Mesenchymal stem cell (in vitro differentiated cells and primary cell): ENCODE measurements around the gene PHACTR2.
"Not testable (repeated sequence)": the region's sequence is repeated elsewhere in the genome, so short reads cannot be mapped to it uniquely, and the experiment has no call there.

Experiments
- DNase-seq: peaks from one replicate; pipeline ENCODE4 v3.0.0-alpha.2; 2013
- H2AFZ ChIP-seq: one replicate; pipeline ENCODE4 v1.6.1; 2013; ENCODE audit warnings: low read depth, mild to moderate bottlenecking, control low read depth, inconsistent platforms, low read length, moderate library complexity
- H2AK5ac ChIP-seq: 2 replicates; pipeline ENCODE4 v1.6.1; 2013; ENCODE audit warnings: low read length, moderate library complexity, mild to moderate bottlenecking, inconsistent platforms; ENCODE audit not compliant: severe bottlenecking
- H2BK120ac ChIP-seq: one replicate; pipeline ENCODE4 v1.6.1; 2013; ENCODE audit warnings: low read depth, mild to moderate bottlenecking, inconsistent platforms, low read length, moderate library complexity
- H2BK12ac ChIP-seq, 2 experiments: one replicate each; pipeline ENCODE4 v1.6.1; 2013; ENCODE audit warnings: inconsistent platforms in 2 of 2, low read length in 2 of 2, mild to moderate bottlenecking in 2 of 2, moderate library complexity in 2 of 2, control low read depth in 1 of 2
- H2BK15ac ChIP-seq: one replicate; pipeline ENCODE4 v1.6.1; 2013; ENCODE audit warnings: mild to moderate bottlenecking, low read depth, inconsistent platforms; ENCODE audit not compliant: poor library complexity, severe bottlenecking
- H2BK5ac ChIP-seq: 2 replicates; pipeline ENCODE4 v1.6.1; 2013; ENCODE audit warnings: low read depth, mild to moderate bottlenecking, low read length, control low read depth, inconsistent platforms; ENCODE audit not compliant: poor library complexity, severe bottlenecking
- H3K14ac ChIP-seq, 2 experiments: one replicate each; pipeline ENCODE4 v1.6.1; 2013; ENCODE audit warnings: inconsistent platforms in 2 of 2, low read length in 2 of 2, control low read depth in 1 of 2, mild to moderate bottlenecking in 1 of 2, moderate library complexity in 1 of 2
- H3K18ac ChIP-seq, 2 experiments: one replicate each; pipeline ENCODE4 v1.6.1; 2013; ENCODE audit warnings: inconsistent platforms in 2 of 2, low read length in 2 of 2, control low read depth in 1 of 2, low read depth in 1 of 2, mild to moderate bottlenecking in 1 of 2
- H3K23ac ChIP-seq, 2 experiments: one replicate each; pipeline ENCODE4 v1.6.1; 2013; ENCODE audit warnings: inconsistent platforms in 2 of 2, low read length in 2 of 2, mild to moderate bottlenecking in 2 of 2, moderate library complexity in 2 of 2, control low read depth in 1 of 2
- H3K27ac ChIP-seq: 2 replicates; pipeline ENCODE4 v1.5.1; 2013; ENCODE audit warnings: mild to moderate bottlenecking, moderate library complexity, low read length, control low read depth, inconsistent platforms; ENCODE audit not compliant: poor library complexity, severe bottlenecking
- H3K27me3 ChIP-seq, 2 experiments: 2 replicates each; pipeline versions ENCODE4 v1.6.1 to v1.7.0; 2013; ENCODE audit warnings: low read length in 2 of 2, mild to moderate bottlenecking in 2 of 2, moderate library complexity in 2 of 2, control low read depth in 1 of 2, inconsistent platforms in 1 of 2; ENCODE audit not compliant: control insufficient read depth in 1 of 2, insufficient read depth in 1 of 2
- H3K36me3 ChIP-seq, 2 experiments: 2 replicates each; pipeline versions ENCODE4 v1.6.1 to v1.7.0; 2013; ENCODE audit warnings: low read length in 2 of 2, control low read depth in 1 of 2, inconsistent platforms in 1 of 2, low read depth in 1 of 2, mild to moderate bottlenecking in 1 of 2; ENCODE audit not compliant: insufficient read depth in 2 of 2, control insufficient read depth in 1 of 2
- H3K4ac ChIP-seq, 2 experiments: one replicate each; pipeline ENCODE4 v1.6.1; 2013; ENCODE audit warnings: inconsistent platforms in 2 of 2, low read length in 2 of 2, mild to moderate bottlenecking in 2 of 2, moderate library complexity in 2 of 2, control low read depth in 1 of 2, low read depth in 1 of 2
- H3K4me1 ChIP-seq: 2 replicates; pipeline ENCODE4 v1.6.1; 2013; ENCODE audit warnings: low read depth, low read length, control low read depth; ENCODE audit not compliant: control insufficient read depth, insufficient read depth
- H3K4me2 ChIP-seq: 2 replicates; pipeline ENCODE4 v1.6.1; 2013; ENCODE audit warnings: low read length, mild to moderate bottlenecking, inconsistent platforms; ENCODE audit not compliant: poor library complexity, severe bottlenecking
- H3K4me3 ChIP-seq, 2 experiments: 2 replicates each; pipeline versions ENCODE4 v1.5.1 to v1.7.0; 2013; ENCODE audit warnings: low read length in 2 of 2, mild to moderate bottlenecking in 2 of 2, control low read depth in 1 of 2, low read depth in 1 of 2; ENCODE audit not compliant: insufficient read depth in 1 of 2
- H3K79me1 ChIP-seq: replicated peaks from 2 replicates; pipeline ENCODE4 v1.6.1; 2013; ENCODE audit warnings: mild to moderate bottlenecking, control low read depth, low read length, inconsistent platforms; ENCODE audit not compliant: poor library complexity, severe bottlenecking
- H3K9ac ChIP-seq: 2 replicates; pipeline ENCODE4 v1.7.0; 2013; ENCODE audit warnings: mild to moderate bottlenecking, low read length, moderate library complexity
- H3K9me3 ChIP-seq: 2 replicates; pipeline ENCODE4 v1.7.0; 2013; ENCODE audit warnings: mild to moderate bottlenecking, low read length; ENCODE audit not compliant: control insufficient read depth
- H4K8ac ChIP-seq: one replicate; pipeline ENCODE4 v1.6.1; 2013; ENCODE audit warnings: inconsistent platforms, mild to moderate bottlenecking, low read length, moderate library complexity
- H4K91ac ChIP-seq: one replicate; pipeline ENCODE4 v1.6.1; 2013; ENCODE audit warnings: mild to moderate bottlenecking, low read length, inconsistent platforms
- WGBS: methylation state at CpG from one replicate; pipeline ENCODE4 v1.1.7; 2013; ENCODE audit warnings: mixed read lengths; 5-methylcytosine and 5-hydroxymethylcytosine counted together

The PHACTR2 gene

GRCh38 chr6:143856762-143857161 lies 179.0 kb downstream of the PHACTR2 start:
- H3K4ac ChIP-seq, H2AFZ ChIP-seq, H3K23ac ChIP-seq, H3K27me3 ChIP-seq, H3K27ac ChIP-seq, H2BK120ac ChIP-seq, H3K18ac ChIP-seq, H3K9ac ChIP-seq, H4K8ac ChIP-seq, H3K4me2 ChIP-seq, H2AK5ac ChIP-seq, H3K14ac ChIP-seq, H3K4me3 ChIP-seq, H4K91ac ChIP-seq, H2BK5ac ChIP-seq, DNase-seq, H3K4me1 ChIP-seq, H2BK12ac ChIP-seq, H2BK15ac ChIP-seq: not testable (repeated sequence)
- 100% methylated on average over 5 of the region's 6 CpGs for WGBS
- peaks cover 17 to 88% of the 10 kb centered on the region in 2 experiments for H3K36me3 ChIP-seq
- peaks cover 13% of the 10 kb centered on the region for H3K79me1 ChIP-seq
- peaks cover 15% of the 10 kb centered on the region for H3K9me3 ChIP-seq

GRCh38 chr6:143857651-143858050 lies 179.9 kb downstream of the PHACTR2 start:
- Histone ChIP-seq H3K9me3 (peaks cover 15% of the 10 kb centered on the region), H3K14ac (no peak overlapping the region), H4K91ac (no peak overlapping the region), H2AFZ (no peak overlapping the region), H3K4me1 (no peaks in the 10 kb centered on the region), H3K4me3 (no peak overlapping the region), H2BK12ac (no peak overlapping the region), H3K4me2 (no peak overlapping the region), H3K27ac (no peak overlapping the region), H3K9ac (no peak overlapping the region), H3K18ac (no peak overlapping the region), H2AK5ac (no peak overlapping the region), H2BK5ac (no peak overlapping the region), H3K27me3 (no peaks in the 10 kb centered on the region), H3K23ac (no peak overlapping the region), H4K8ac (no peak overlapping the region), H3K4ac (no peak overlapping the region), H2BK120ac (no peak overlapping the region), H3K36me3 (peaks cover 20 to 88% of the 10 kb centered on the region in 2 experiments), H2BK15ac (no peak overlapping the region), H3K79me1 (peaks cover 13% of the 10 kb centered on the region)
- WGBS = 97% methylated on average over 5 of the region's 5 CpGs
- no peak for DNase-seq

DNA sequence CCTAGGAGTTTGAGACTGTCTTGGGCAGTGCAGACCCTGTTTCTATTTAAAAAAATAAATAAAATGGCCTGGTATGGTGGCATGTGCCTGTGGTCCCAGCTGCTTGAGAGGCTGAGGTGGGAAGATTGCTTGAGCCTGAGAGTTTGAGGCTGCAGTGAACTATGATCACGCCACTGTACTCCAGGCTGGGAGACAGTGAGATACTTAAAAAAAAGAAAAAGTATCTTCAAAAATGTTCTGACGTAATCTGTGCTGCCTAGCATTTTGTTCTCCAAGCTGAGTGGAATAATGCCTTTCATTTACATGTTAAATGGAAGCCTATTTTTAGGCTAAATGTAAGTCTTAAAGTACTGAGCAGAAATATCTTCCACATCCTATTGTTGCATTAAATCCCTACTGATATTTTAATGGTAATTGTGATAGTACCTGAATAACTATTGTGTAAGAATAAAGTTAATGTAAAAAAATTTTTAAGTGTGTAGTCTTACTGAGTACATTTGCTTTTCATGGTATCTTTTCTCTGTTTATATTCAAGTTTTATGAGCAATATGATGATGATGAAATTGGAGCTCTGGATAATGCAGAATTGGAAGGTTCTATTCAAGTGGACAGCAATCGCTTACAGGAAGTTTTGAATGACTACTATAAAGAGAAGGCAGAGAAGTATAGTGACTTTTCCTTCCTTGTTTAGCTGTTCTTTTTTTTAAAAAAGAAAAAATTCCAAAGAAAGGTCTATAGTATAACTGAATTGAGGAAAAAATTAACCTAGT lies 182.3 kb downstream of the PHACTR2 start:
- no peak overlapping the region for H3K14ac ChIP-seq
- H2AK5ac ChIP-seq = no peak overlapping the region
- H2BK12ac ChIP-seq = no peak overlapping the region
- H4K91ac ChIP-seq = no peak overlapping the region
- H3K9me3 ChIP-seq = peaks cover 9% of the 10 kb centered on the region
- no peak overlapping the region for H3K9ac ChIP-seq
- no peak overlapping the region for H2BK15ac ChIP-seq
- no peak overlapping the region for H3K23ac ChIP-seq
- peaks cover 13% of the 10 kb centered on the region for H3K79me1 ChIP-seq
- no peak overlapping the region for H2AFZ ChIP-seq
- peaks cover 20 to 98% of the 10 kb centered on the region in 2 experiments for H3K36me3 ChIP-seq
- H3K4me2 ChIP-seq = no peak overlapping the region
- no peak overlapping the region for H4K8ac ChIP-seq
- no peak overlapping the region for H2BK5ac ChIP-seq
- H3K27me3 ChIP-seq = no peaks in the 10 kb centered on the region
- no peak overlapping the region for H3K4ac ChIP-seq
- WGBS = 97% methylated on average over 2 of the region's 3 CpGs
- no peak overlapping the region for H2BK120ac ChIP-seq
- no peak for DNase-seq
- H3K27ac ChIP-seq = no peak overlapping the region
- H3K4me3 ChIP-seq = no peak overlapping the region
- no peak overlapping the region for H3K18ac ChIP-seq
- no peaks in the 10 kb centered on the region for H3K4me1 ChIP-seq

DNA sequence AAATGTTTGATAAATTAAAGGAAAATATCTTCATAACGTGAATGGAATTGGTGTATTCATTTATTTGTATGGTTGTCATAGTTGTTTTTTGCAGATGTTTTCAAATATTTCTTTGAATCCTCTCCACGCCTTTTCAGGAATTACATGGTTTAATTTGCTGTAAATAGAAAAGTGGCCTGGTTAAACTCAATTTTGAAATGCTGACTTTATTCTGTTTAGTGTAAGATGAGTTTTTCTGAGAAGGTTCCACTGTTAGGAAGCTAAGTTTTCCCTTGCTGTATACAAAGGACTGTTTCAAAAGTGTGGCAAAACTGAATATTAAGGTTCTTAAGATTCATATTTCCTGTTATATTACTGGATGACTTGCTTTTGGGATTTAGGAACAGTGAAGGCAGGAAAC lies 186.0 kb downstream of the PHACTR2 start:
- WGBS = 98% methylated on average over 2 of the region's 2 CpGs
- no peak overlapping the region for H2BK5ac ChIP-seq
- no peak overlapping the region for H3K9ac ChIP-seq
- H3K4me1 ChIP-seq = no peaks in the 10 kb centered on the region
- H3K4me3 ChIP-seq = no peak overlapping the region
- H3K4me2 ChIP-seq = no peak overlapping the region
- no peak overlapping the region for H4K8ac ChIP-seq
- no peak overlapping the region for H2BK120ac ChIP-seq
- H2BK15ac ChIP-seq = no peak overlapping the region
- H3K79me1 ChIP-seq = peaks cover 3% of the 10 kb centered on the region
- H4K91ac ChIP-seq = no peak overlapping the region
- H3K27me3 ChIP-seq = no peaks in the 10 kb centered on the region
- H3K14ac ChIP-seq = no peak overlapping the region
- H3K23ac ChIP-seq = no peak overlapping the region
- no peaks in the 10 kb centered on the region for H3K9me3 ChIP-seq
- no peak overlapping the region for H2AFZ ChIP-seq
- DNase-seq = no peak
- no peak overlapping the region for H3K27ac ChIP-seq
- H2AK5ac ChIP-seq = no peak overlapping the region
- H3K36me3 ChIP-seq = peaks cover 20 to 73% of the 10 kb centered on the region in 2 experiments
- H3K4ac ChIP-seq = no peak overlapping the region
- no peak overlapping the region for H3K18ac ChIP-seq
- no peak overlapping the region for H2BK12ac ChIP-seq
